IPS-18c (cell line): ENCODE data around the gene CLMN.

ENCODE experiments used
- H3K4me3 ChIP-seq: 2 replicates; pipeline ENCODE4 v1.7.0; 2013; ENCODE audit warnings: low read depth, mild to moderate bottlenecking, low read length, moderate library complexity; ENCODE audit not compliant: insufficient read depth
- H3K9me3 ChIP-seq: one replicate; pipeline ENCODE4 v1.6.1; 2013; ENCODE audit warnings: mild to moderate bottlenecking, low read length, moderate library complexity; ENCODE audit not compliant: control insufficient read depth, insufficient read depth

The CLMN gene

GRCh38 chr14:95313190-95313589 is 6.5 kb downstream of the CLMN start:
- H3K9me3 ChIP-seq = no peaks in the 10 kb centered on the region
- H3K4me3 ChIP-seq = no peak overlapping the region

GRCh38 chr14:95312311-95312710 is 7.4 kb downstream of the CLMN start:
- H3K9me3 ChIP-seq = no peaks in the 10 kb centered on the region

GRCh38 chr14:95311752-95312151 is 8.0 kb downstream of the CLMN start:
- H3K4me3 ChIP-seq = no peak overlapping the region
- no peaks in the 10 kb centered on the region for H3K9me3 ChIP-seq

More at GRCh38 chr14:95312311-95312710, 7.4 kb downstream of the CLMN start:
- no peak overlapping the region for H3K4me3 ChIP-seq

GRCh38 chr14:95310635-95311380 is 8.9 kb downstream of the CLMN start:
- no peak overlapping the region for H3K4me3 ChIP-seq

GRCh38 chr14:95309261-95310051 is 10.3 kb downstream of the CLMN start:
- Histone ChIP-seq H3K9me3 (no peaks in the 10 kb centered on the region), H3K4me3 (no peak overlapping the region)

More at GRCh38 chr14:95310635-95311380, 8.9 kb downstream of the CLMN start:
- no peaks in the 10 kb centered on the region for H3K9me3 ChIP-seq

- Histone ChIP-seq H3K4me3 (no peak overlapping the region), H3K9me3 (no peaks in the 10 kb centered on the region)
Measured at GRCh38 chr14:95308073-95308472, 11.6 kb downstream of the CLMN start.

- no peak overlapping the region for H3K4me3 ChIP-seq
- H3K9me3 ChIP-seq = no peaks in the 10 kb centered on the region
Measured at GRCh38 chr14:95307402-95308041, 12.2 kb downstream of the CLMN start.

GRCh38 chr14:95305940-95306339 is 13.8 kb downstream of the CLMN start:
- H3K9me3 ChIP-seq = no peaks in the 10 kb centered on the region
- no peak overlapping the region for H3K4me3 ChIP-seq

GRCh38 chr14:95305145-95305544 is 14.6 kb downstream of the CLMN start:
- H3K9me3 ChIP-seq = no peaks in the 10 kb centered on the region
- no peak overlapping the region for H3K4me3 ChIP-seq

GRCh38 chr14:95304342-95304741 is 15.4 kb downstream of the CLMN start:
- Histone ChIP-seq H3K4me3 (no peak overlapping the region), H3K9me3 (no peaks in the 10 kb centered on the region)

- Histone ChIP-seq H3K9me3 (no peaks in the 10 kb centered on the region), H3K4me3 (no peak overlapping the region)
Measured at GRCh38 chr14:95303552-95303951, 16.2 kb downstream of the CLMN start.

- no peak overlapping the region for H3K4me3 ChIP-seq
- H3K9me3 ChIP-seq = no peaks in the 10 kb centered on the region
Measured at GRCh38 chr14:95302667-95303506, 16.8 kb downstream of the CLMN start.

- no peaks in the 10 kb centered on the region for H3K9me3 ChIP-seq
- no peak overlapping the region for H3K4me3 ChIP-seq
Measured at GRCh38 chr14:95301527-95302187, 18.1 kb downstream of the CLMN start.

GRCh38 chr14:95300697-95301526 is 18.8 kb downstream of the CLMN start:
- Histone ChIP-seq H3K9me3 (no peaks in the 10 kb centered on the region), H3K4me3 (no peak overlapping the region)

GRCh38 chr14:95300002-95300696 is 19.6 kb downstream of the CLMN start:
- Histone ChIP-seq H3K4me3 (no peak overlapping the region), H3K9me3 (no peaks in the 10 kb centered on the region)
